ENCODE measurements around the gene ADAP1. TPM values are rescaled to one million over a fixed set of nuclear protein-coding genes. Genes with fewer than 3 reads are reported as not detected.

The ADAP1 gene
- total RNA-seq, 1 donor from 2014 or later, result 0.30 TPM

DNA sequence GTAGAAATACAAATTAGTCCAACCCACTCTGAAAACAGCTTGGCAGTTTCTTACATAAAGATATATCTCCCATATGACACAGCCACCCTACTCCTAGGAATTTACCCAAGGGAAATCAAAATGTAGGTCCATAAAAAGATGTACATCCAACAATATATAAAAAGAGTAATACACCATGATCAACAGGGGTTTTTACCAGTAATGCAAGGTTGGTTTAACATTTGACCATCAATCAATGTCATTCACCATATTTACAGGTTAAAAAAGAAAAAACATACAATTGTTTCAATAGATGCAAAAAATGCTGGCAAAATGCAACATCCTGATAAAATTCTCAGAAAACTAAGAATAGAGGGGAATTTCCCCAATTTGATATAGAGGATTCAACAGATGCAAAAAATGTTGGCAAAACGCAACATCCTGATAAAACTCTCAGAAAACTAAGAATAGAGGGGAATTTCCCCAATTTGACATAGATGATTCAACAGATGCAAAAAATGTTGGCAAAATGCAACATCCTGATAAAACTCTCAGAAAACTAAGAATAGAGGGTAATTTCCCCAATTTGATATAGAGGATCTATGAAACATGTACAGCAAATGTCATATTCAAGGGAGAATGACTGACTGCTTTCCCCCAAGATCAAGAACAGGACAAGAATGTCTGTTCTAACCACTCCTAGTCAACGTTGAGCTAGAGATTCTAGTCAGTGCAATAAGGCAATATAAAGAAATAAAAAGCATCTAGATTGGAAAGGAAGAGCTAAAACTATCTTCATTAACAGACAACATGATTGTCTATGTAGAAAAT, 13.7 kb downstream of the ADAP1 start:
- peaks cover 12% of the 10 kb centered on the region for H3K9me3 Mint-ChIP-seq
- H3K4me2 ChIP-seq, result no peak overlapping the region
- H3K4me1 Mint-ChIP-seq, result peaks cover 4% of the 10 kb centered on the region
- TF ChIP-seq EZH2 (IDR thresholded peaks at IDR 0.05), result no peak
- TF ChIP-seq, protein P1, sequence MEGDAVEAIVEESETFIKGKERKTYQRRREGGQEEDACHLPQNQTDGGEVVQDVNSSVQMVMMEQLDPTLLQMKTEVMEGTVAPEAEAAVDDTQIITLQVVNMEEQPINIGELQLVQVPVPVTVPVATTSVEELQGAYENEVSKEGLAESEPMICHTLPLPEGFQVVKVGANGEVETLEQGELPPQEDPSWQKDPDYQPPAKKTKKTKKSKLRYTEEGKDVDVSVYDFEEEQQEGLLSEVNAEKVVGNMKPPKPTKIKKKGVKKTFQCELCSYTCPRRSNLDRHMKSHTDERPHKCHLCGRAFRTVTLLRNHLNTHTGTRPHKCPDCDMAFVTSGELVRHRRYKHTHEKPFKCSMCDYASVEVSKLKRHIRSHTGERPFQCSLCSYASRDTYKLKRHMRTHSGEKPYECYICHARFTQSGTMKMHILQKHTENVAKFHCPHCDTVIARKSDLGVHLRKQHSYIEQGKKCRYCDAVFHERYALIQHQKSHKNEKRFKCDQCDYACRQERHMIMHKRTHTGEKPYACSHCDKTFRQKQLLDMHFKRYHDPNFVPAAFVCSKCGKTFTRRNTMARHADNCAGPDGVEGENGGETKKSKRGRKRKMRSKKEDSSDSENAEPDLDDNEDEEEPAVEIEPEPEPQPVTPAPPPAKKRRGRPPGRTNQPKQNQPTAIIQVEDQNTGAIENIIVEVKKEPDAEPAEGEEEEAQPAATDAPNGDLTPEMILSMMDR (IDR thresholded peaks at IDR 0.05), result no peak
- no peak for TF ChIP-seq EZH2phosphoT487 (IDR thresholded peaks at IDR 0.05)
- H3F3A ChIP-seq (ENCODE audit: low read depth), result no peaks in the 10 kb centered on the region
- no peak overlapping the region for H2AFZ ChIP-seq (replicated peaks)
- no peak overlapping the region for H3K4me3 Mint-ChIP-seq
- no peak for DNase-seq (ENCODE audit: low spot score)
- H3K27me3 ChIP-seq, result peaks cover 30% of the 10 kb centered on the region
- no peaks in the 10 kb centered on the region for H3K9me3 ChIP-seq (ENCODE audit: low read depth)
- no peaks in the 10 kb centered on the region for H4K20me1 ChIP-seq (ENCODE audit: low read depth)
- no peak overlapping the region for H3K27ac ChIP-seq
- peaks cover 14% of the 10 kb centered on the region for H3K27me3 Mint-ChIP-seq (ENCODE audit: insufficient read depth, low read depth)
- H3K9ac ChIP-seq, result no peak overlapping the region
- H3K79me2 ChIP-seq (ENCODE audit: low read depth), result no peaks in the 10 kb centered on the region
- H3K27ac Mint-ChIP-seq, result no peak overlapping the region
- no peak overlapping the region for H3K4me3 ChIP-seq
- no peaks in the 10 kb centered on the region for H3K4me1 ChIP-seq
- H3K36me3 Mint-ChIP-seq, result no peaks in the 10 kb centered on the region
- no peaks in the 10 kb centered on the region for H3K36me3 ChIP-seq

DNA sequence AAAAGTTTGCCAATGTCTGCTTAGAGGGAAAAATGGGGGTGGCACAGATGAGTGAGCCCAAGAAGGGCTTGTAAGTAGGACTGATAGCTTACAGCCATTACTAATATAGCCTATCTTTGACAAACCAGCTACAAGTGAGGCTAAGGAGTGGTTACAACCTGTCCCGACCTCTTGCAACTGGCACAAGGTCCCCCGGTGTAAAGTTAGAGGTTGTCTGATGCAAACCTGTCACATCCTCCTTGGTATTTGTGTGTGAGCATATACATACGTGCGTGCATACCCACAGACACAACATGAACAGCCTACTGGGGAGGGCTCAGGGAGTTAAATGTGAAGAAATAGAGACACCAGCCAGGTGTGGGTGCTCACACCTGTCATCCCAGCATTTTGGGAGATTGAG, 14.6 kb downstream of the ADAP1 start:
- Histone ChIP-seq H3K4me2 (no peak overlapping the region), H3K79me2 (ENCODE audit: low read depth) (no peaks in the 10 kb centered on the region), H3K36me3 (no peaks in the 10 kb centered on the region), H3F3A (ENCODE audit: low read depth) (no peaks in the 10 kb centered on the region), H3K4me1 (no peaks in the 10 kb centered on the region), H3K9me3 (ENCODE audit: low read depth) (no peaks in the 10 kb centered on the region), H2AFZ (replicated peaks) (no peak overlapping the region), H3K9ac (no peak overlapping the region), H3K27me3 (peaks cover 30% of the 10 kb centered on the region), H4K20me1 (ENCODE audit: low read depth) (no peaks in the 10 kb centered on the region), H3K4me3 (no peak overlapping the region), H3K27ac (no peak overlapping the region)
- Mint-ChIP-seq H3K4me1 (peaks cover 4% of the 10 kb centered on the region), H3K36me3 (no peaks in the 10 kb centered on the region), H3K27me3 (ENCODE audit: insufficient read depth, low read depth) (peaks cover 14% of the 10 kb centered on the region), H3K27ac (no peak overlapping the region), H3K4me3 (no peak overlapping the region), H3K9me3 (peaks cover 12% of the 10 kb centered on the region)
- no peak for DNase-seq (ENCODE audit: low spot score)
- TF ChIP-seq EZH2 (IDR thresholded peaks at IDR 0.05), result no peak
- no peak for TF ChIP-seq EZH2phosphoT487 (IDR thresholded peaks at IDR 0.05)

DNA sequence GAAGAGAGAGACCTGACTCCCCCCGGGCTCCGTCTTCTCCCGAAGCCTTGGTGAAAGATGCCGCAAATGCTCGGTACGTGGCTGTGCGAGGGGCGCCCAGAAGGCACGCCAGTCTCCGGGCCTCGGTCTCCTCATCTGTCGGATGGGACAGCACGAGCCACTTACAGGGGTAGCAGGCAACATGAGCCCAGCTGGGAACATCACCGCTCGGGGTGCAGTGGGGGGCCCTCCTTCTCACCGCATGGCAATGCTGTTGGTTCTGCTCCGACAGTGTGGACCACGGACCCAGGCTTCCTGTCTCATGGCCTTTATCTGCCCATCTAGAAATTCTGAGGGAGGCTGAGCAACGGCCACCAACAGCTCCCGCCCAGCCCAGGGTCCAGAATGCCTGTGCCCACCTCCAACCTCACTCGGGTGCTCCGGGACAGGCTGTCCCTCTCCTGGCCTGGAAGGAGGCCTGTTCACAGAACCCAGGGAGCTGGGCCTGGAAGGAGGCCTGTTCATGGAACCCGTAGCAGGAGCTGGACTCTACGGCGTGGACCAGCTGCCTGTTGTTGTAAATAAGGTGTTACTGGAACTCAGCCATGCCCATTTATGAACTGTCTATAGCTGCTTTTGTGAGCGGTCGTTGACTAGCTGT, 15.8 kb downstream of the ADAP1 start:
- Histone ChIP-seq H2AFZ (replicated peaks) (no peak overlapping the region), H3K27me3 (peaks cover 26% of the 10 kb centered on the region), H3K27ac (no peak overlapping the region), H3K4me3 (no peak overlapping the region), H3K9me3 (ENCODE audit: low read depth) (no peaks in the 10 kb centered on the region), H3K4me1 (no peaks in the 10 kb centered on the region), H3K36me3 (no peaks in the 10 kb centered on the region), H3F3A (ENCODE audit: low read depth) (no peaks in the 10 kb centered on the region), H4K20me1 (ENCODE audit: low read depth) (no peaks in the 10 kb centered on the region), H3K4me2 (no peak overlapping the region), H3K9ac (no peak overlapping the region), H3K79me2 (ENCODE audit: low read depth) (no peaks in the 10 kb centered on the region)
- no peak for DNase-seq (ENCODE audit: low spot score)
- no peaks in the 10 kb centered on the region for H3K36me3 Mint-ChIP-seq
- no peak overlapping the region for H3K27ac Mint-ChIP-seq
- H3K4me1 Mint-ChIP-seq, result peaks cover 4% of the 10 kb centered on the region
- no peak overlapping the region for H3K4me3 Mint-ChIP-seq
- peaks cover 14% of the 10 kb centered on the region for H3K27me3 Mint-ChIP-seq (ENCODE audit: insufficient read depth, low read depth)
- TF ChIP-seq, protein P1 (IDR thresholded peaks at IDR 0.05), result no peak
- TF ChIP-seq EZH2phosphoT487 (IDR thresholded peaks at IDR 0.05), result no peak
- no peak for TF ChIP-seq EZH2 (IDR thresholded peaks at IDR 0.05)
- H3K9me3 Mint-ChIP-seq, result peaks cover 12% of the 10 kb centered on the region
